K562 (cell line): ENCODE measurements around the gene FGD6. TPM values are rescaled to one million over a fixed set of nuclear protein-coding genes. Genes with fewer than 3 reads are reported as not detected.

Experiments
- ATAC-seq: fragments of 200-7000 bp; cut with Tn5 transposase; 3 replicates; pipeline ENCODE4 v1.9.1; 2020; ENCODE audit warnings: moderate library complexity
- BruUV-seq: library from RNA; stranded (reverse); fragments of 400-500 nt; replicated peaks from 2 replicates; lab custom pipeline; 2021; lab: Mats Ljungman, UMichigan
- CTCF ChIA-PET: fragments of 300-600 bp; formaldehyde crosslinking; extraction: SDS; loops from one replicate; lab custom pipeline; 2021; ENCODE audit warnings: low intra/inter-chr PET ratio; lab: Yijun Ruan, JAX
- POLR2A ChIA-PET: fragments of 300-600, 350-650 bp; sonication (Branson Sonifier 250); formaldehyde crosslinking; extraction: SDS; loops from one replicate; lab custom pipeline; 2021; ENCODE audit warnings: antibody characterized with exemption, inconsistent platforms; lab: Yijun Ruan, JAX
- DNase-seq, 4 experiments: peaks; one replicate each; pipeline versions ENCODE4 v3.0.0 to v3.0.0-alpha.2; 2011 to 2018; ENCODE audit warnings: low spot score in 3 of 4, mixed read lengths in 3 of 4; ENCODE audit errors: extremely low read depth in 1 of 4
- FAIRE-seq: peaks from 2 replicates; lab custom pipeline; 2011; peaks lifted over from hg19 to GRCh38; lab: Jason Lieb, UNC
- H2AFZ ChIP-seq: 2 replicates; pipeline ENCODE4 v1.6.0; 2011; ENCODE audit warnings: low read depth, low read length, control low read depth, inconsistent platforms
- H3K27ac ChIP-seq: fragments of 200-600 bp; 3 replicates; pipeline ENCODE4 v1.8.0; 2011; ENCODE audit warnings: low read depth, mild to moderate bottlenecking, control low read depth, inconsistent platforms, low read length, moderate library complexity, mixed read lengths; ENCODE audit errors: extremely low read depth
- H3K27me3 ChIP-seq, 2 experiments: fragments of 300-600 bp in 1 of 2; 2 replicates in 1 of 2; 3 replicates in 1 of 2; pipeline versions ENCODE4 v1.6.0 to v1.8.0; 2011; ENCODE audit warnings: inconsistent platforms in 2 of 2, low read length in 2 of 2, mild to moderate bottlenecking in 1 of 2, mixed read lengths in 1 of 2, moderate library complexity in 1 of 2; ENCODE audit not compliant: control insufficient read depth in 2 of 2, insufficient read depth in 2 of 2
- H3K36me3 ChIP-seq: fragments of 300-600 bp; 3 replicates; pipeline ENCODE4 v1.8.0; 2011; ENCODE audit warnings: mild to moderate bottlenecking, low read length, inconsistent platforms; ENCODE audit not compliant: control insufficient read depth, insufficient read depth
- H3K4me1 ChIP-seq, 2 experiments: fragments of 200-600 bp in 1 of 2; replicated peaks in 1 of 2; 2 replicates in 1 of 2; 3 replicates in 1 of 2; pipeline versions ENCODE4 v1.5.1 to v1.8.0; 2011; ENCODE audit warnings: inconsistent platforms in 2 of 2, low read length in 2 of 2, mild to moderate bottlenecking in 1 of 2, mixed read lengths in 1 of 2, moderate library complexity in 1 of 2; ENCODE audit not compliant: control insufficient read depth in 2 of 2, insufficient read depth in 2 of 2
- H3K4me2 ChIP-seq: 2 replicates; pipeline ENCODE4 v1.6.1; 2011; ENCODE audit warnings: low read length, control low read depth, inconsistent platforms, mixed read lengths; ENCODE audit not compliant: insufficient read depth
- H3K4me3 ChIP-seq: fragments of 200-600 bp; sonication (generic), shearing (Covaris generic); 2 replicates; pipeline ENCODE4 v1.5.1; 2016; ENCODE audit warnings: control low read depth, inconsistent platforms
- H3K79me2 ChIP-seq: fragments of 200-600 bp; 3 replicates; pipeline ENCODE4 v1.8.0; 2011; ENCODE audit warnings: low read length, inconsistent platforms; ENCODE audit not compliant: control insufficient read depth, insufficient read depth
- H3K9ac ChIP-seq, 2 experiments: 2 replicates each; pipeline versions ENCODE4 v1.6.0 to v1.6.1; 2011; ENCODE audit warnings: low read depth in 2 of 2, low read length in 2 of 2, control low read depth in 1 of 2, inconsistent platforms in 1 of 2, mild to moderate bottlenecking in 1 of 2, mixed read lengths in 1 of 2; ENCODE audit not compliant: insufficient read depth in 1 of 2
- H3K9me1 ChIP-seq: one replicate; pipeline ENCODE4 v1.6.0; 2011; ENCODE audit warnings: inconsistent platforms, mild to moderate bottlenecking, low read length, moderate library complexity; ENCODE audit not compliant: control insufficient read depth, insufficient read depth
- H3K9me3 ChIP-seq: replicated peaks from 2 replicates; pipeline ENCODE4 v1.5.1; 2011; ENCODE audit warnings: low read depth, low read length, inconsistent platforms; ENCODE audit not compliant: control insufficient read depth, insufficient read depth
- H4K20me1 ChIP-seq: replicated peaks from 2 replicates; pipeline ENCODE4 v1.6.1; 2011; ENCODE audit warnings: low read length, inconsistent platforms, mixed read lengths; ENCODE audit not compliant: control insufficient read depth, insufficient read depth
- ESRRA ChIP-seq: fragments of 450-650 bp; IDR thresholded peaks from 2 replicates; pipeline ENCODE4 v1.6.1; 2014; ENCODE audit warnings: low read depth, mild to moderate bottlenecking, moderate library complexity, borderline replicate concordance
- GATA2 ChIP-seq: sonication (generic); formaldehyde crosslinking; IDR thresholded peaks from 2 replicates; pipeline ENCODE4 v1.4.0; 2020; ENCODE audit warnings: mild to moderate bottlenecking, missing genetic modification reagents
- GATAD2A ChIP-seq: fragments of 450-650 bp; IDR thresholded peaks from 2 replicates; pipeline ENCODE4 v1.6.1; 2017
- HNRNPK ChIP-seq: fragments of 200-400 bp; formaldehyde crosslinking; IDR thresholded peaks from one replicate; pipeline ENCODE4 v1.6.1; 2018; ENCODE audit warnings: mild to moderate bottlenecking, low read depth, low read length; ENCODE audit not compliant: poor library complexity, severe bottlenecking
- SRSF3 ChIP-seq: fragments of 200-400 bp; formaldehyde crosslinking; IDR thresholded peaks from 2 replicates; pipeline ENCODE4 v1.6.1; 2016; ENCODE audit warnings: mild to moderate bottlenecking, low read length, moderate library complexity; ENCODE audit not compliant: insufficient read depth
- WGBS: fragments of 100-300 bp; shearing (Covaris generic); methylation state at CpG from one replicate; pipeline ENCODE4 v1.1.6; 2016; ENCODE audit warnings: low coverage, mixed read lengths; ENCODE audit not compliant: insufficient coverage; ENCODE audit errors: missing lambda C conversion rate; 5-methylcytosine and 5-hydroxymethylcytosine counted together
- in situ Hi-C: fragments of 300-500 bp; cut with MboI; formaldehyde crosslinking; loops from 4 replicates; pipeline ENCODE4 v1.15.0; 2018; ENCODE audit warnings: inconsistent platforms, mixed read lengths
- intact Hi-C: fragments of 100-400 bp; cut with micrococcal nuclease; formaldehyde crosslinking; loops from 2 replicates; pipeline ENCODE4 v1.14.2; 2022
- polyA plus RNA-seq, 8 experiments: library from polyadenylated mRNA; depleted of rRNA in 4 of 8; stranded (reverse) in 5 of 8; unstranded in 3 of 8; fragments of >200 nt; fragmentation: Nextera tagmentation in 2 of 8; fragmentation: Illumina TruSeq in 1 of 8; extraction: Ambion mirVana in 2 of 8; extraction: Trizol in 1 of 8; gene quantifications; 2 replicates each; pipeline versions ENCODE4 v1.2.1 to v1.2.3, GENCODE V29; 2011 to 2014; ENCODE audit warnings: inconsistent platforms in 1 of 8, missing spikeins in 1 of 8
- total RNA-seq, 7 experiments: library from RNA; depleted of rRNA in 6 of 7; stranded (reverse); fragments of >200 nt in 6 of 7; fragmentation: Illumina TruSeq in 2 of 7; extraction: Trizol in 2 of 7; gene quantifications; 2 replicates each; pipeline versions ENCODE4 v1.2.1 to v1.2.3, GENCODE V29; 2011 to 2021; ENCODE audit warnings: low replicate concordance in 1 of 7
- TF ChIP-seq, protein P1 (sequence below): fragments of 250-450 bp; sonication (Bioruptor Pico); IDR thresholded peaks from 2 replicates; pipeline ENCODE4 v1.5.0; 2021; ENCODE audit warnings: mild to moderate bottlenecking, borderline replicate concordance

FGD6 gene
- total and polyA plus RNA-seq, 9 of the 15 experiments (the other 6 are each of a cell fraction or from before 2014, with no cell fraction given): 1.5 to 11.1 (median 5.8) TPM

GRCh38 chr12:95057424-95057823 is 159.8 kb downstream of the FGD6 start:
- ChIA-PET CTCF (no interaction called here), POLR2A (interaction anchor here (0.6 to 2.0 kb wide), 2 partner anchors 15 to 273 kb away, joined by 3 to 5 read pairs; no protein-coding TSS in a partner anchor)
- Histone ChIP-seq H3K9ac (no peak overlapping the region), H4K20me1 (no peaks in the 10 kb centered on the region), H3K4me1 (no peaks in the 10 kb centered on the region), H3K4me2 (no peak overlapping the region), H3K4me3 (no peak overlapping the region), H3K9me1 (no peaks in the 10 kb centered on the region), H2AFZ (no peak overlapping the region), H3K9me3 (no peaks in the 10 kb centered on the region), H3K79me2 (no peaks in the 10 kb centered on the region), H3K27me3 (no peaks in the 10 kb centered on the region), H3K36me3 (peaks cover 76% of the 10 kb centered on the region; the same call in 2 of the 3 replicates), H3K27ac (no peak overlapping the region)
- 96% methylated on average over 3 of the region's 3 CpGs for WGBS
- peak; percentile 32 for FAIRE-seq
- DNase-seq: no peak
- no TSS peak for BruUV-seq
- TF ChIP-seq ESRRA (no peak), GATA2 (CRISPR knock-in tag) (no peak), GATAD2A (no peak)
- in situ Hi-C loops (no loop called here), intact Hi-C loops (no loop called here)
- ATAC-seq: no peak

GRCh38 chr12:95055057-95055456 is 162.2 kb downstream of the FGD6 start:
- peaks cover 70% of the 10 kb centered on the region; the same call in 1 of the 3 replicates for H3K36me3 ChIP-seq
- H3K27ac ChIP-seq: no peak overlapping the region
- no peaks in the 10 kb centered on the region for H3K27me3 ChIP-seq
- H3K4me3 ChIP-seq: no peak overlapping the region
- no peak for ATAC-seq
- no peak overlapping the region for H3K9ac ChIP-seq
- CTCF ChIA-PET: no interaction called here
- H4K20me1 ChIP-seq: no peaks in the 10 kb centered on the region
- intact Hi-C loops: no loop called here
- no peak for DNase-seq
- in situ Hi-C loops: no loop called here
- no peaks in the 10 kb centered on the region for H3K79me2 ChIP-seq
- no TSS peak for BruUV-seq
- no peaks in the 10 kb centered on the region for H3K9me3 ChIP-seq
- H2AFZ ChIP-seq: no peak overlapping the region
- H3K9me1 ChIP-seq: no peaks in the 10 kb centered on the region
- TF ChIP-seq HNRNPK: no peak
- TF ChIP-seq, protein P1, sequence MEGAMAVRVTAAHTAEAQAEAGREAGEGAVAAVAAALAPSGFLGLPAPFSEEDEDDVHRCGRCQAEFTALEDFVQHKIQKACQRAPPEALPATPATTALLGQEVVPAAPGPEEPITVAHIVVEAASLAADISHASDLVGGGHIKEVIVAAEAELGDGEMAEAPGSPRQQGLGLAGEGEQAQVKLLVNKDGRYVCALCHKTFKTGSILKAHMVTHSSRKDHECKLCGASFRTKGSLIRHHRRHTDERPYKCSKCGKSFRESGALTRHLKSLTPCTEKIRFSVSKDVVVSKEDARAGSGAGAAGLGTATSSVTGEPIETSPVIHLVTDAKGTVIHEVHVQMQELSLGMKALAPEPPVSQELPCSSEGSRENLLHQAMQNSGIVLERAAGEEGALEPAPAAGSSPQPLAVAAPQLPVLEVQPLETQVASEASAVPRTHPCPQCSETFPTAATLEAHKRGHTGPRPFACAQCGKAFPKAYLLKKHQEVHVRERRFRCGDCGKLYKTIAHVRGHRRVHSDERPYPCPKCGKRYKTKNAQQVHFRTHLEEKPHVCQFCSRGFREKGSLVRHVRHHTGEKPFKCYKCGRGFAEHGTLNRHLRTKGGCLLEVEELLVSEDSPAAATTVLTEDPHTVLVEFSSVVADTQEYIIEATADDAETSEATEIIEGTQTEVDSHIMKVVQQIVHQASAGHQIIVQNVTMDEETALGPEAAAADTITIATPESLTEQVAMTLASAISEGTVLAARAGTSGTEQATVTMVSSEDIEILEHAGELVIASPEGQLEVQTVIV (CRISPR knock-in tag): no peak
- TF ChIP-seq SRSF3: no peak
- POLR2A ChIA-PET: interaction anchor here (0.6 to 1.5 kb wide), 3 partner anchors 18 to 24 kb away, joined by 3 to 7 read pairs (median 4); partner anchors contain the start of gene NR2C1
- no peak for FAIRE-seq
- H3K4me1 ChIP-seq: no peaks in the 10 kb centered on the region
- WGBS: 100% methylated on average over 1 of the region's 2 CpGs
- H3K4me2 ChIP-seq: no peak overlapping the region
